CD14-positive monocyte (primary cell): Measurements from ENCODE around the gene TMTC1. TPM values are rescaled to one million over a fixed set of nuclear protein-coding genes. Genes with fewer than 3 reads are reported as not detected.

Experiments
- DNase-seq, 3 donors: peaks; one replicate each; pipeline ENCODE4 v3.0.0-alpha.2; 2011 to 2022
- H2AFZ ChIP-seq: 2 replicates; pipeline ENCODE4 v1.6.0; 2012; ENCODE audit warnings: mild to moderate bottlenecking, low read depth, low read length, inconsistent platforms; ENCODE audit not compliant: insufficient read depth, poor library complexity, severe bottlenecking
- H3K27ac ChIP-seq, 2 donors: 1 replicate in 1 of 2; 2 replicates in 1 of 2; pipeline ENCODE4 v1.5.1; 2012 to 2013; ENCODE audit warnings: low read length in 2 of 2, control low read depth in 1 of 2, inconsistent platforms in 1 of 2, low read depth in 1 of 2, mild to moderate bottlenecking in 1 of 2
- H3K27me3 ChIP-seq, 2 donors: one replicate each; pipeline versions ENCODE4 v1.6.0 to v1.6.1; 2011 to 2013; ENCODE audit warnings: low read length in 2 of 2; ENCODE audit not compliant: control insufficient read depth in 2 of 2, insufficient read depth in 2 of 2
- H3K36me3 ChIP-seq, 2 donors: replicated peaks in 1 of 2; 1 replicate in 1 of 2; 2 replicates in 1 of 2; pipeline versions ENCODE4 v1.5.1 to v1.6.1; 2012 to 2013; ENCODE audit warnings: low read length in 2 of 2, control low read depth in 1 of 2, inconsistent platforms in 1 of 2, mild to moderate bottlenecking in 1 of 2; ENCODE audit not compliant: insufficient read depth in 2 of 2, control insufficient read depth in 1 of 2
- H3K4me1 ChIP-seq, 2 donors: 1 replicate in 1 of 2; 2 replicates in 1 of 2; pipeline versions ENCODE4 v1.5.1 to v1.6.1; 2012 to 2013; ENCODE audit warnings: low read length in 2 of 2, control low read depth in 1 of 2, inconsistent platforms in 1 of 2, mild to moderate bottlenecking in 1 of 2, moderate library complexity in 1 of 2; ENCODE audit not compliant: insufficient read depth in 2 of 2, control insufficient read depth in 1 of 2
- H3K4me2 ChIP-seq: replicated peaks from 2 replicates; pipeline ENCODE3; 2012; ENCODE audit warnings: low read length, moderate library complexity, mild to moderate bottlenecking; ENCODE audit not compliant: poor library complexity, severe bottlenecking; ENCODE audit errors: extremely low read depth
- H3K4me3 ChIP-seq, 3 experiments: fragments of 200-600 bp in 1 of 3; sonication (generic) in 1 of 3; replicated peaks in 1 of 3; 1 replicate in 2 of 3; 2 replicates in 1 of 3; pipeline ENCODE4 v1.5.1; 2011 to 2013; ENCODE audit warnings: low read length in 3 of 3, mild to moderate bottlenecking in 3 of 3, control low read depth in 2 of 3, low read depth in 2 of 3, inconsistent platforms in 1 of 3, moderate library complexity in 1 of 3
- H3K79me2 ChIP-seq: 2 replicates; pipeline ENCODE4 v1.6.0; 2012; ENCODE audit warnings: mild to moderate bottlenecking, control low read depth, inconsistent platforms, low read length, moderate library complexity; ENCODE audit not compliant: insufficient read depth
- H3K9ac ChIP-seq: 2 replicates; pipeline ENCODE4 v1.6.0; 2017; ENCODE audit warnings: low read length, mild to moderate bottlenecking; ENCODE audit not compliant: insufficient read depth, poor library complexity, severe bottlenecking
- H3K9me3 ChIP-seq, 2 donors: replicated peaks in 1 of 2; 1 replicate in 1 of 2; 2 replicates in 1 of 2; pipeline versions ENCODE4 v1.5.1 to v1.6.1; 2012 to 2013; ENCODE audit warnings: low read length in 2 of 2, control low read depth in 1 of 2; ENCODE audit not compliant: control insufficient read depth in 1 of 2, insufficient read depth in 1 of 2
- H4K20me1 ChIP-seq: 2 replicates; pipeline ENCODE4 v1.6.0; 2012; ENCODE audit warnings: mild to moderate bottlenecking, low read length, control low read depth, moderate library complexity; ENCODE audit not compliant: insufficient read depth
- H3K27ac Mint-ChIP-seq, 7 donors: one replicate each; pipeline ENCODE4 v1.8.0; 2020; ENCODE audit warnings: mild to moderate bottlenecking in 7 of 7, mixed read lengths in 7 of 7, moderate library complexity in 6 of 7, inconsistent platforms in 2 of 7
- H3K27me3 Mint-ChIP-seq, 3 donors: one replicate each; pipeline ENCODE4 v1.8.0; 2021 to 2022; ENCODE audit warnings: low read depth in 3 of 3, mild to moderate bottlenecking in 3 of 3, mixed read lengths in 3 of 3, moderate library complexity in 3 of 3, inconsistent platforms in 1 of 3
- H3K36me3 Mint-ChIP-seq, 2 donors: one replicate each; pipeline ENCODE4 v1.8.0; 2020; ENCODE audit warnings: mixed read lengths in 2 of 2, inconsistent platforms in 1 of 2, mild to moderate bottlenecking in 1 of 2
- H3K4me1 Mint-ChIP-seq: one replicate; pipeline ENCODE4 v1.8.0; 2020; ENCODE audit warnings: mild to moderate bottlenecking, mixed read lengths
- H3K4me3 Mint-ChIP-seq, 2 donors: one replicate each; pipeline ENCODE4 v1.8.0; 2020; ENCODE audit warnings: mild to moderate bottlenecking in 2 of 2, mixed read lengths in 2 of 2, moderate library complexity in 1 of 2
- H3K9me3 Mint-ChIP-seq, 7 donors: one replicate each; pipeline ENCODE4 v1.8.0; 2020 to 2022; ENCODE audit warnings: mixed read lengths in 7 of 7, mild to moderate bottlenecking in 6 of 7, moderate library complexity in 6 of 7, inconsistent platforms in 2 of 7
- CTCF ChIP-seq: fragments of 200-600 bp; IDR thresholded peaks from one replicate; pipeline ENCODE4 v1.8.0; 2022; ENCODE audit warnings: antibody characterized with exemption, mild to moderate bottlenecking
- WGBS: methylation state at CpG from one replicate; pipeline ENCODE4 v1.1.5; 2013; ENCODE audit warnings: missing lambda C conversion rate; ENCODE audit not compliant: insufficient coverage; 5-methylcytosine and 5-hydroxymethylcytosine counted together
- intact Hi-C, 2 donors: fragments of 100-400 bp; cut with micrococcal nuclease; formaldehyde crosslinking; loops; one replicate each; pipeline versions ENCODE4 v1.15.0 to v1.15.1; 2023
- polyA plus RNA-seq, 3 donors: library from polyadenylated mRNA; depleted of rRNA in 1 of 3; unstranded in 2 of 3; stranded (reverse) in 1 of 3; fragments of 300-500 nt in 2 of 3; fragments of >200 nt in 1 of 3; fragmentation: Illumina TruSeq in 2 of 3; gene quantifications; 1 replicate in 2 of 3; 2 replicates in 1 of 3; pipeline ENCODE4 v1.2.3, GENCODE V29; 2012 to 2021

Gene TMTC1
- polyA plus RNA-seq, 3 donors, result 0.57 to 5.6 (median 2.1) TPM

GRCh38 chr12:29649722-29650121 lies 134.0 kb downstream of the TMTC1 start:
- no peak for DNase-seq
- H3K4me1 Mint-ChIP-seq, result no peaks in the 10 kb centered on the region
- no peak overlapping the region for H2AFZ ChIP-seq
- no peak overlapping the region for H3K9ac ChIP-seq
- H3K9me3 Mint-ChIP-seq, result peaks cover 0 to 9% (median 3%) of the 10 kb centered on the region in 7 donors
- H3K9me3 ChIP-seq, result no peaks in the 10 kb centered on the region
- intact Hi-C loops, result no loop called here
- H3K27me3 Mint-ChIP-seq, result peaks cover 0 to 4% (median 0%) of the 10 kb centered on the region in 3 donors
- TF ChIP-seq CTCF, result no peak
- no peak overlapping the region for H3K27ac Mint-ChIP-seq
- peaks cover 0 to 22% of the 10 kb centered on the region in 2 donors for H3K36me3 Mint-ChIP-seq
- H3K4me3 Mint-ChIP-seq, result no peak overlapping the region
- H3K27ac ChIP-seq, result no peak overlapping the region
- H3K4me3 ChIP-seq, result no peak overlapping the region
- H3K79me2 ChIP-seq, result no peaks in the 10 kb centered on the region
- no peaks in the 10 kb centered on the region for H4K20me1 ChIP-seq
- no peaks in the 10 kb centered on the region for H3K36me3 ChIP-seq
- no peaks in the 10 kb centered on the region for H3K4me1 ChIP-seq
- H3K27me3 ChIP-seq, result no peaks in the 10 kb centered on the region
- WGBS, result no CpG with 5 or more reads among the region's 2 CpGs
- no peak overlapping the region for H3K4me2 ChIP-seq

GRCh38 chr12:29644536-29645162 lies 139.1 kb downstream of the TMTC1 start:
- WGBS, result 100% methylated on average over 1 of the region's 1 CpG
- no peak for DNase-seq
- H3K9ac ChIP-seq, result no peak overlapping the region
- intact Hi-C loops, result no loop called here
- TF ChIP-seq CTCF, result no peak
- H2AFZ ChIP-seq, result no peak overlapping the region
- Mint-ChIP-seq H3K27ac (peak overlapping the region in 1 of 7 donors; percentile 65), H3K4me3 (no peak overlapping the region), H3K36me3 (peaks cover 0 to 6% of the 10 kb centered on the region in 2 donors), H3K4me1 (no peaks in the 10 kb centered on the region), H3K27me3 (peaks cover 0 to 4% (median 4%) of the 10 kb centered on the region in 3 donors), H3K9me3 (peaks cover 0 to 14% (median 10%) of the 10 kb centered on the region in 7 donors)
- no peaks in the 10 kb centered on the region for H3K4me1 ChIP-seq
- no peaks in the 10 kb centered on the region for H4K20me1 ChIP-seq
- H3K27me3 ChIP-seq, result no peaks in the 10 kb centered on the region
- H3K4me3 ChIP-seq, result no peak overlapping the region
- no peaks in the 10 kb centered on the region for H3K9me3 ChIP-seq
- H3K27ac ChIP-seq, result no peak overlapping the region
- H3K79me2 ChIP-seq, result no peaks in the 10 kb centered on the region
- no peaks in the 10 kb centered on the region for H3K36me3 ChIP-seq
- H3K4me2 ChIP-seq, result no peak overlapping the region
